Tibial nerve (tissue), 4 donors: ENCODE results near the gene ZNF454. TPM values are rescaled to one million over a fixed set of nuclear protein-coding genes. Genes with fewer than 3 reads are reported as not detected.

Source experiments
- DNase-seq, 2 donors: peaks; one replicate each; pipeline ENCODE4 v3.0.0-alpha.2; 2019; ENCODE audit warnings: low spot score in 2 of 2
- H3K27ac ChIP-seq, 4 donors: fragments of 200-600 bp; sonication (generic) in 3 of 4; one replicate each; pipeline ENCODE4 v1.5.1; 2017 to 2019; ENCODE audit warnings: mild to moderate bottlenecking in 1 of 4
- H3K27me3 ChIP-seq, 2 donors: fragments of 200-600 bp; sonication (generic) in 1 of 2; one replicate each; pipeline versions ENCODE4 v1.5.1 to v1.6.0; 2017 to 2019
- H3K36me3 ChIP-seq, 3 donors: fragments of 200-600 bp; sonication (generic); one replicate each; pipeline ENCODE4 v1.5.1; 2018 to 2019
- H3K4me1 ChIP-seq, 4 donors: fragments of 200-600 bp; sonication (generic) in 3 of 4; one replicate each; pipeline ENCODE4 v1.5.1; 2017 to 2019
- H3K4me3 ChIP-seq, 4 donors: fragments of 200-600 bp; sonication (generic) in 3 of 4; one replicate each; pipeline ENCODE4 v1.5.1; 2017 to 2019; ENCODE audit warnings: mild to moderate bottlenecking in 1 of 4, moderate library complexity in 1 of 4
- H3K9me3 ChIP-seq, 4 donors: fragments of 200-600 bp; sonication (generic) in 3 of 4; one replicate each; pipeline ENCODE4 v1.5.1; 2017 to 2019
- CTCF ChIP-seq, 5 experiments: fragments of 200-600 bp in 3 of 5; fragments of 450-650 bp in 2 of 5; sonication (generic) in 3 of 5; IDR thresholded peaks; one replicate each; pipeline ENCODE4 v1.5.1; 2016 to 2019; ENCODE audit warnings: antibody characterized with exemption in 5 of 5, mild to moderate bottlenecking in 3 of 5, moderate library complexity in 2 of 5
- EP300 ChIP-seq, 2 donors: sonication (generic); formaldehyde crosslinking; IDR thresholded peaks; one replicate each; pipeline ENCODE4 v1.6.1; 2017; ENCODE audit warnings: antibody characterized with exemption in 2 of 2, mild to moderate bottlenecking in 1 of 2
- POLR2A ChIP-seq, 2 donors: fragments of 450-650 bp; IDR thresholded peaks; one replicate each; pipeline ENCODE4 v1.6.1; 2017; ENCODE audit warnings: antibody characterized with exemption in 2 of 2, mild to moderate bottlenecking in 2 of 2, moderate library complexity in 2 of 2
- WGBS, 2 donors: methylation state at CpG; one replicate each; pipeline ENCODE4 v1.1.5; 2018; 5-methylcytosine and 5-hydroxymethylcytosine counted together
- total RNA-seq, 4 donors: library from RNA; depleted of rRNA; stranded (reverse); fragments of >200 nt; gene quantifications; one replicate each; pipeline ENCODE4 v1.1.0, GENCODE V29; 2016

Gene ZNF454
- total RNA-seq, 4 donors from 2014 or later: 3.1 to 7.5 (median 4.9) TPM

- Histone ChIP-seq H3K36me3 (peaks cover 0 to 20% (median 0%) of the 10 kb centered on the region in 3 donors), H3K9me3 (peaks cover 0 to 84% (median 4%) of the 10 kb centered on the region in 4 donors), H3K27ac (no peak overlapping the region), H3K4me3 (no peak overlapping the region), H3K4me1 (peaks cover 0 to 6% (median 0%) of the 10 kb centered on the region in 4 donors), H3K27me3 (peaks cover 0 to 25% of the 10 kb centered on the region in 2 donors)
- 70 to 75% methylated on average over 20 of the region's 20 CpGs for WGBS, 2 donors
- no peak for DNase-seq
- TF ChIP-seq EP300 (IDR thresholded peaks at IDR 0.05): no peak
- TF ChIP-seq CTCF (IDR thresholded peaks at IDR 0.05): no peak
- no peak for TF ChIP-seq POLR2A (IDR thresholded peaks at IDR 0.05)
Observed at GRCh38 chr5:178993236-178993765, 52.3 kb downstream of the ZNF454 start.

- no peak for DNase-seq
- 32% methylated on average over 31 to 43 of the region's 53 CpGs for WGBS, 2 donors
- Histone ChIP-seq H3K36me3 (peaks cover 0 to 12% (median 0%) of the 10 kb centered on the region in 3 donors), H3K4me3 (no peak overlapping the region), H3K9me3 (peaks cover 0 to 84% (median 4%) of the 10 kb centered on the region in 4 donors), H3K27me3 (peaks cover 0 to 25% of the 10 kb centered on the region in 2 donors), H3K27ac (no peak overlapping the region), H3K4me1 (peaks cover 0 to 6% (median 0%) of the 10 kb centered on the region in 4 donors)
- no peak for TF ChIP-seq POLR2A (IDR thresholded peaks at IDR 0.05)
- no peak for TF ChIP-seq EP300 (IDR thresholded peaks at IDR 0.05)
- no peak for TF ChIP-seq CTCF (IDR thresholded peaks at IDR 0.05)
Observed at GRCh38 chr5:178993955-178994579, 53.1 kb downstream of the ZNF454 start.

DNA sequence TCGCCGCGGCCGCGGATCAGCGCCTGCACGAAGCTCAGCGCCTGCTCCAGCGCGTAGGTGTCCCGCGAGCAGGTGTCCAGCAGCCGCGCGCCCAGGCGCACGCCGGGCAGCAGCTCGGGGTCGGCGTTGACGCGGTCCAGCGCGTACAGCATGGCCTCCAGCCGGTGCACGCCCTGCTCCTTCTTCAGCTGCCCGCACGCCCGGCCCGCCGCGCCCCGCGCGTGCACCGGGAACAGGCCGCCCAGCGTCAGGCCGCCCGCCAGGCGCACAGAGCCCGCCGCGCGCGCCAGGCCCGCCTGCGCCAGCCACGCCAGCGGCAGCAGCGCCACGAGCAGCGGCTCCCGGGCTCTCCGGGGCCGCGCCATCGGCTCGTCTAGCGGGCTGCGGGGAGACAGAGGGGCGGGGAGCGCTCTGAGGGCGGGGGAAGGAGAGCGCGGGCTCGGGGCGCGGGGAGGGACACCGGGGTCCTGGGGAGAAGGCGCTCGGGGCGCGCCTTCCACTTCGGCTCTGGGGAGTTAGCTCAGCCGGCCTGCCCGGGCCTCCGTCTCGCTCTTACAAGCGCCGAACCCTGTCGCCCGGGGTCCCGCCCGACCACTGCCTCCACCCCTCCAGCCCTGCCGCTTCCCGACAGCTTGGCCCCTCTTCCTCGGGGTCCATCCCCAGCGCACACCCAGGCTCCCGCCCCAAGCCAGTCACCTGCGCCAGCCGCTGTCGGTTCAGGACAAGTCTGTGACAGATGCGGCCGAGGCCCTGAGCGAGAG is 53.8 kb downstream of the ZNF454 start, which contains the start of gene GRM6:
Gene GRM6, minus strand, starts transcription at position 741 of the 761 bp plus-strand sequence. Its CDS starts 376 bp downstream, at position 365.
- TF ChIP-seq POLR2A (IDR thresholded peaks at IDR 0.05): no peak
- TF ChIP-seq CTCF (IDR thresholded peaks at IDR 0.05): no peak
- no peak for TF ChIP-seq EP300 (IDR thresholded peaks at IDR 0.05)
- Histone ChIP-seq H3K27ac (no peak within 1 kb of the TSS), H3K27me3 (peaks cover 0 to 25% of the 10 kb centered on the region in 2 donors), H3K9me3 (peaks cover 0 to 78% (median 1%) of the 10 kb centered on the region in 4 donors), H3K36me3 (peaks cover 0 to 7% (median 0%) of the 10 kb centered on the region in 3 donors), H3K4me3 (no peak within 1 kb of the TSS), H3K4me1 (peaks cover 0 to 6% (median 0%) of the 10 kb centered on the region in 4 donors)
- 2 to 3% methylated on average over 29 to 90 of the region's 97 CpGs for WGBS, 2 donors
- DNase-seq: no peak

DNA sequence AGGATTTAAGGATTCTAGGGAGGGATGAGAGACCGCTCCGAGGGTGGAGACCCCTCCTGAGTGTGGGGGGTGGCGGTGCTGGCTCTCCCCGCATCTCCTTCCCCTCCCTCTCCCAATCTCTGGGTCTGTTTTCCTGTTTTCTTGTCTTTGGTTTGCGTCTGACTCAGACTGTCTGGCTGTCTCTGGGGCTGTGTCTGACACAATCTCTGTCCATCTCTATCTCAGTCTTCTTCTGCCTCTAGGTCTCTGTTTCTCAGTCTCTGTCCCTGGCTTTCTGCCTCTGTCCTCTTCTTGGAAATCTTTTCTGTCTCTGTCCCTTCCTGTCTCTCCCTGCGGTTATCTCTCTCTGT is 54.3 kb downstream of the ZNF454 start:
- no peak overlapping the region for H3K27ac ChIP-seq
- TF ChIP-seq CTCF (IDR thresholded peaks at IDR 0.05) (no peak), POLR2A (IDR thresholded peaks at IDR 0.05) (no peak), EP300 (IDR thresholded peaks at IDR 0.05) (no peak)
- H3K4me3 ChIP-seq: no peak overlapping the region
- WGBS, 2 donors: 13 to 14% methylated on average over 5 to 6 of the region's 6 CpGs
- peaks cover 0 to 25% of the 10 kb centered on the region in 2 donors for H3K27me3 ChIP-seq
- H3K4me1 ChIP-seq: peaks cover 0 to 6% (median 0%) of the 10 kb centered on the region in 4 donors
- DNase-seq: no peak
- peaks cover 0 to 2% (median 0%) of the 10 kb centered on the region in 3 donors for H3K36me3 ChIP-seq
- H3K9me3 ChIP-seq: peaks cover 0 to 72% (median 0%) of the 10 kb centered on the region in 4 donors
